HL-60/S4 treated with phorbol 12-myristate 13-acetate at 8.2 ng/mL for 4 days and 3 days (cell line): ENCODE results near the gene TRAPPC10.

ENCODE experiments used
- in situ Hi-C: fragments of 300-500 bp; cut with MboI; formaldehyde crosslinking; loops from 2 replicates; pipeline ENCODE4 v1.15.0; 2022; ENCODE audit warnings: low sequenced_read_pairs

TRAPPC10 gene

DNA sequence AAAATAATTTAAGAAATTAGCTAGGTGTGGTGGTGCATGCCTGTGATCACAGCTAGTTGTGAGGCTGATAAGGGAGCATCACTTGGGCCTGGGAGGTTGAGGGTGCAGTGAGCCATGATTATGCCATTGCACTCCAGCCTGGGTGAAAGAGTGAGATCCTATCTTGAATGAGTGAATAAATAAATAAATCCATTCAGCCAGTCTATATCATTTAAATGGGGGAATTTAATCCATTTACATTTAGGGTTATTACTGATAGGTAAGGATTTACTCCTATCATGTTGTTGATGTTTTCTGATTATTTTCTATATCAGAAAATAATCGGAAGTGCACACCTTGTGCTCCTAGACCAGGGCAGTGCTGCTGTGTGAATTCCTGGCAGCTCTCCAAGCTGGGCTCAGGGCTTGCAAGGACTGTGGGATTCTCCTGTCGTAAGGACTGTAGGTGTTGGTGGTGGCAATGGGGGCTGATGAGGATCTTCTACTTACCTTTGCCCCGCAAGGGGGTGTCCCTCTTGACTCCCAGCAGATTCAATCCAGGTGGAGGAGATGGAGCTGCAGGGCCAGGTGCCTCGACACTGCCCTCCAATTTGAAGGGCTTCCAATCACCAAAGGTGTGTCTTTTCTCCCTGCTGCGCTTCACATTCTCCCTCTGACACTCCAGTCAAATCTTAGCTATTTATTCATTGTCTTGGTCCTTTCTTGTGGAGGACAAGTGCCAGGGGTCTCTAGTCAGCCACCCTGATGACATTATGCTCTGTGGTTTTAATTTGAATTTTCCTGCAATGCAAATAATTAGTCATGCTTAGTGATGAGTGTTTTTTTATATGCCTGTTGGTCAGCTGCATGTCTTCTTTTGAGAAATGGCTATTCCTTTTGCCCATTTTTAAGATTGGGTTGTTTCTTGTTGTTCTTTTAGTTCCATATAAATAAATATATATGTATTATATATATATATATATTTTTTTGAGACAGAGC, 14.1 kb upstream of the TRAPPC10 start:
- in situ Hi-C loops = no loop called here

- in situ Hi-C loops = no loop called here
Measured at GRCh38 chr21:44000360-44000759, 11.7 kb upstream of the TRAPPC10 start.

DNA sequence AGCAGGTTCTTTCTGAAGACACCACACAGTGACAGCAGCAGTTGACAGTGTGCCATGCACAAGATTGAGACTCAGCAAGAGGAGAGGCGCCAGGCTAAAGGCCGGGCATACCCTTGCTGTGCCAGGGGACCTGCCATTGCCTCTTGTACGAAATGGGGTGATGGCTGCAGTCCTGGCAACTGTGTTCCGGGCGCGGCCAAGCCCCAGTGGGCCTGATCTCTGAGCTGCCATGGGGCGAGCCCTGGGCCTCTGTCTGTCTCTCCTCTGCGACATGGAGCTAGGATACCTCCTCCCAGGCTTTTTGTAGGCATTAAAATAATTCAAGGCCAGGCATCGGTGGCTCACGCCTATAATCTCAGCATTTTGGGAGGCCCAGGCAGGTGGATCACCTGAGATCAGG, 9.6 kb upstream of the TRAPPC10 start:
- in situ Hi-C loops = no loop called here

GRCh38 chr21:44003307-44003966, 8.7 kb upstream of the TRAPPC10 start:
- in situ Hi-C loops = no loop called here

DNA sequence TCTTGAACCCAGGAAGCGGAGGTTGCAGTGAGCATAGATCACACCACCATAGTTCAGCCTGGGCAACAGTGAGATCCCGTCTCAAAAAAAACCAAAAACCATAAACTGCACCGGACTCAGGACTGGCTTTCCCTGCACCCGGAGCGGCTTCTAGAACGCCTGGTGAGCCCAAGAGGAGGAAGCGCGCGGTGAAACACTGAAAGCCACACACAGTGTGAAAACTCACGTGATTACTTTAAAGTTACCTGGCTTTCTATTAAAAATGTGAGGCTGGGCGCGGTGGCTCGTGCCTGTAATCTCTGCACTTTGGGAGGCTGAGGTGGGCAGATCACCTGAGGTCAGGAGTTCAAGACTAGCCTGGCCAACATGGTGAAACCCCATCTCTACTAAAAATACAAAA, 7.0 kb upstream of the TRAPPC10 start:
- in situ Hi-C loops = no loop called here

DNA sequence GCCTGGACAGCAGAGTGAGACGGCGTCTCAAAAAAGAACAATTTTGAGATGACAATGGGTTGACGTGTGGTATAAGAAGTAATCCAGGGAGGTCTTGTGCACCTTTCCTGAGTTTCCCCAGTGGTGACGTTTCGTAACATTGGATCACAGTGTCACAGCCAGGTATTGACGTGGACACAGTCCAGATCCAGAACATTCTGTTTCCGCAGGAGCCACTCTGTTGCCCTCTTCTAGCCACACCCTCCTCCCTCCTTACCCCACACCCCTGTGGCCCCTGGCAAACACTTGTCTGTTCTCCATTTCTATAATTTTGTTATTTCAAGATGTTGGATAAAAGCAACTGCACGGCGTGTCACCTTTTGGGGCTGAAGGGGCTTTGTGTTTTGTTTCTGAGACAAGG, 6.5 kb upstream of the TRAPPC10 start:
- in situ Hi-C loops = no loop called here

DNA sequence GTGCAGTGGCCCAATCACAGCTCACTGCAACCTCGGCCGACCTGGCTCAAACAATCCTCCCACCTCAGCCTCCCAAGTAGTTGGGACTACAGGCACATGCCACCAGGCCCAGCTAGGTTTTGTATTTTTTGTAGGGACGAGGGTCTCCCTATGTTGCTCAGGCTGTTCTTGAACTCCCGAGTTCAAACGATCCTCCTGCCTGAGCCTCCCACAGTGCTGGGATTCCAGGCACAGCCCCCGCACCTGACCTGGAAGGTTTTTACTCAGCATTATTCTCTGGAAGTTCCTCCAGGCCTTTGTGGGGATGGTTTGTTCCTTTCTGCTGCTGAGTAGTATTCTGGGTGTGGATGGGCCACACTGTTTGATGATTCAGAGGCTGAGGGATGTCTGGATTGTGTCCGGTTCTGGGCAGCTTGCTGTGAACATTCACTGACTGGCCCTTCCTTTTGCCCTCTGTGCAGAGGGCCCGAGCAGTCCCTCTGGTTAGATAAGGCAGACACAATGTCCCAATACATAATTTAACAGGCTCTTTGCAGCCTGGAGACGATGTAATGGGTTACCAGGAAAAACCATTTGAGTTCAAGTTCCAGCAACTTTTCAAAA, 6.0 kb upstream of the TRAPPC10 start:
- in situ Hi-C loops = no loop called here

DNA sequence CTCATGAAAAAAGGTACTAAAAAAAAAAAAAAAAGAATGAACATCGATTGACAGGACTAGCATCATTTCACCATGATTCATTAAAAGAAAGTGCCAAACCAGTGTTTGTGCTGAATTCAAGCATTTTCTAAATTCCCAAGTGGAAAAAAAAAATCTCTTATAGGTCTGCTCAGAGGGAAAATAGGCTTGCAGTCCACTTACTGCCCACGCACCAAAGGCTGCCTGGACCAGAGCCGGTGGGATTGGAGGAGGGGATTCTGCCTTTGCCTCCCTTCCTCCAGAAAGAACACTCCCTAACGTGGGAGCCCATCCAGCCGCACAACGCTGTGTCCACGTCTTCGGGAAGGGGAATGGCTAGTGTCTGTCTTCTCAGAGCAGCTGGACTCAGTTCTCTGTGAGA, 5.5 kb upstream of the TRAPPC10 start:
- in situ Hi-C loops = no loop called here

DNA sequence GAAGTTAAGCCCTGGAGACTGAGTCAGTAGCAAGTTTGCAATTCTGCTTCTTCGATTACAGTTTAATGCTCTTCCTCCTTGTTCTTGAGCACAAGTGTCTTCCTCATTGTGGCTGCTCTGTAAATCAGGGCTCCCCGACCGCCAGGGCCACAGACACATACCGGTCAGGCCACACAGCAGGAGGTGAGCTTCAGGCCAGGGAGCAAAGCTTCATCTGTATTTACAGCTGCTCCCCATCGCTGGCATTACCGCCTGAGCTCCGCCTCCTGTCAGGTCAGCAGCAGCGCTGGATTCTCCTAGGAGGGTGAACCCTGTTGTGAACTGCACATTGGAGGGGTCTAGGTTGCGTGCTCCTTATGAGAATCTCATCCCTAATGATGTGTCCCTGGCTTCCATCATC, 1.7 kb upstream of the TRAPPC10 start:
- in situ Hi-C loops = no loop called here

DNA sequence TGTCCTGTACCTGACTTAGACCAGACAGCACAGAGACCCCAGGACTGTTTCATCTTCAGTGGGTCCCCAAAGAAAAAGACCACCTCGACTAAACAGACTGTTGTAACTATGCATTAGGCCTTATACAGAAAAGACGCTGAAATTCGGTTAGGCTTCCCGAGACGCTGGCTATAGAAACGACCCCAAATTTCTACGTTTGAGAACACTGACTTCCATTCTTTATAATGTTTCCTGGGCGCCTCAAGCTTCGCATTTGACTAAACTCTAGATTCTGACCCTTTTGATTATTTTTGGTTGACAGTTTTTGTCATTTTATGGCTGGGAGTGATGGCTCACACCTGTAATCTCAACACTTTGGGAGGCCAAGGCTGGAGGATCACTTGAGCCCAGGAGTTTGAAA, 986 bp upstream of the TRAPPC10 start:
- in situ Hi-C loops = no loop called here

DNA sequence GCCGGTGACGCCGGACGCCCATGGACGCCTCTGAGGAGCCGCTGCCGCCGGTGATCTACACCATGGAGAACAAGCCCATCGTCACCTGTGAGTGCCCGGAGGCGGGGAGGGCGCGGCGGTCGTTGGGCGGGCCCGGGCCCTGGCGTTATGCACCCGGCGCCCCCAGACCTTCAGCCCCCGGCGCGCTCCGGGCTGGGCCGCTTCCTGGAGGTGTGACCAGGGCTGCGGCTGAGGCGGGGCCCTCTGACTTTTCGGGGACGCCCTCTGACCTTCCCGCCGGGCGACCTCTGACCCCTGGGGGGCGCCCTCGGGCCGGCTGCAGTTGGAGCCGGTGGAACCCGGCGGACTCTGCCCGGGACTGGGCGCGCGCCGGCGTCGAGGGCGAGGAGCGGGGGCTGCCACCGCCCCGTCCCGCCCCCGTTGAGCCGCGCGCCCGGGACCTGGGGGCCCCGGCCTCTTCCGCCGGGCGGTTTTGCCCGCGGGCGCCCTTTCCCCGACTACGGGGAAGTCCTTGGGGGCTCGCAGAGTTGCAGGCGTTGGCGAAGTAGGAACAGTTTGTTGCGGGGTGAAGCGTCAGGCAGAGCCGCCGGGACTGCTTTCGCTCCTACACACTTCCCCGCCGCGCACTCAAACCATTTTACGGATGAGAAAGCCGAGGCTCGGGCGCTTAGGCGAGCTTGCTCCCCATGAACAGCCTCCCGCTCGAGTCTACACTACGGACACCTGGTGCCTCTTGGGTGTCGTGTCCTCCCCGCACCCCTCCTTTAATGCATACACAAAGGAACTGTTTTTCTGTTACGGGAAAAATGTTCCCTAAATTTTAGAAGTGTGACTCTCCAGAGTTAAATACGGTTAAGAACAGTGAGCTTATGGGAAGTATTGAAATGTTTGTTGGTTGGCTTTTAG, 618 bp downstream of the TRAPPC10 start:
- in situ Hi-C loops = no loop called here

GRCh38 chr21:44013380-44014088, 1.4 kb downstream of the TRAPPC10 start:
- in situ Hi-C loops = no loop called here

- in situ Hi-C loops = no loop called here
Measured at GRCh38 chr21:44017601-44018000, 5.5 kb downstream of the TRAPPC10 start.

DNA sequence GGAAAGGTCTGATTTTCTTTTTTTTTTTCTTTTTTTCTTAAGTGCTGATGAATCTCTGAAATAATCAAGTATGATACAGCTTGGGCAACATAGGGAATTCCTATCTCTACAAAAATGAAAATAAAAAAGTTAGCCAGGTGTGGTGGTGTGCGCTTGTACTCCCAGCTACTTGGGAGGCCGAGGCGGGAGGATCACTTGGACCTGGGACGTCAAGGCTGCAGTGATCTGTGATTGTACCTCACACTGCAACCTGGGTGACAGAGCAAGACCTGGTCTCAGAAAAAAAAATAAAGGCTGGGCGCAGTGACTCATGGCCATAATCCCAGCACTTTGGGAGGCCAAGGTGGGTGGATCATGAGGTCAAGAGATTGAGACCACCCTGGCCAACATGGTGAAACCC, 6.0 kb downstream of the TRAPPC10 start:
- in situ Hi-C loops = no loop called here

- in situ Hi-C loops = no loop called here
Measured at GRCh38 chr21:44018813-44019567, 6.9 kb downstream of the TRAPPC10 start.

DNA sequence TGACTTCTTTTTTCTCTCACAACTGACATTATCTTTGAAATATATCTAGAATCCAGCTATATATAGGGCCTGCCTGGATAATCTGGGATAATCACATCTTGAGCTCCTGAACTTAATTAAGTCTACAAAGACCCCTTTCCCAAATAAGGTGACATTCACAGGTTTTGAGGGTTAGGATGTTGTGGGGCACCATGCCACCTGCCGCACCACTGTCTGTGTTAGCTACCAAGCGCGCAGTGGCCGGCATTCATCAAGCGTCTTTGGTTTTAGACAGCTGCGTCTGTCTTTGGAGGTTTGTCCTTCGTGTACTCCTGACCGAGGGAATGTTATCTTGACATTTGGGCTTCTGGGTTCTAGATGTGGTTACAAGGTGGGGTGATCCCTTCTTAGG, 7.5 kb downstream of the TRAPPC10 start:
- in situ Hi-C loops = no loop called here

- in situ Hi-C loops = no loop called here
Measured at GRCh38 chr21:44020551-44020950, 8.4 kb downstream of the TRAPPC10 start.

GRCh38 chr21:44021064-44021463, 9.0 kb downstream of the TRAPPC10 start:
- in situ Hi-C loops = no loop called here

DNA sequence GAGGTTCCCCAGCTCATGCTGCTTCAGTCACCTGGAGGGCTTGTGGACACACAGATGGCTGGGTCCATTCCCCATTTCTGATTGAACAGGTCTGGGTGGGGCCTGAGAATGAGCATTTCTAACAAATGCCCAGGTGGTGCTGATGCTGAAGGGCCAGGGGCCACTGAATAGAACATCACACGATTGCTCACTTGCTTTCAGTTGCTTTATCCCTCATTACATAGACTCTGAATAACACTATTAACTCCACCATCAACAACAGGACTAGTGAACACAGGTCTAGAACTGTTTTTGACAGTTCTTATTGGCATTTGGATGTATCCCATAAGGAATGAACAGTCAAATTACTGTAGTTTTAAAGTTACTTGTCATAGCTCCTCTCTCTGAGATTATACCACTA, 12.1 kb downstream of the TRAPPC10 start:
- in situ Hi-C loops = no loop called here
